GM12878 (cell line): ENCODE data around the gene METTL9. TPM values are rescaled to one million over a fixed set of nuclear protein-coding genes. Genes with fewer than 3 reads are reported as not detected.

Experiments
- BCLAF1 ChIP-seq: fragments of 450-650 bp; IDR thresholded peaks from 2 replicates; pipeline ENCODE4 v1.6.1; 2017; ENCODE audit warnings: antibody characterized with exemption, mild to moderate bottlenecking, moderate library complexity
- BHLHE40 ChIP-seq, 2 experiments: fragments of 450-650 bp in 1 of 2; IDR thresholded peaks; 2 replicates each; pipeline ENCODE4 v1.6.1; 2011 to 2017; ENCODE audit warnings: low read depth in 2 of 2, borderline replicate concordance in 1 of 2, improper control_type of control experiment in 1 of 2, low read length in 1 of 2, mild to moderate bottlenecking in 1 of 2
- CBX3 ChIP-seq: fragments of 200-600 bp; sonication (generic); IDR thresholded peaks from 2 replicates; pipeline ENCODE4 v1.6.1; 2016; ENCODE audit warnings: low read depth, borderline replicate concordance
- CHD1 ChIP-seq: IDR thresholded peaks from 2 replicates; pipeline ENCODE4 v1.6.1; 2012; ENCODE audit warnings: low read depth, low read length, improper control_type of control experiment
- CUX1 ChIP-seq: IDR thresholded peaks from 2 replicates; pipeline ENCODE4 v1.6.1; 2012; ENCODE audit warnings: improper control_type of control experiment, low read depth, low read length; ENCODE audit not compliant: insufficient replicate concordance
- HSF1 ChIP-seq: fragments of 150-350 bp; IDR thresholded peaks from 2 replicates; pipeline ENCODE4 v1.6.1; 2014; ENCODE audit warnings: mild to moderate bottlenecking, low read depth, low read length
- KAT2A ChIP-seq: conservative IDR thresholded peaks from 2 replicates; pipeline ENCODE4 v1.6.1; 2011; ENCODE audit warnings: low read depth, low read length; ENCODE audit not compliant: control insufficient read depth
- NFXL1 ChIP-seq: fragments of 450-650 bp; IDR thresholded peaks from 2 replicates; pipeline ENCODE4 v1.6.1; 2017; ENCODE audit warnings: antibody characterized with exemption, mild to moderate bottlenecking, borderline replicate concordance
- PML ChIP-seq: IDR thresholded peaks from 2 replicates; pipeline ENCODE4 v1.6.1; 2012; ENCODE audit warnings: low read length, inconsistent platforms
- RAD21 ChIP-seq: IDR thresholded peaks from 2 replicates; pipeline ENCODE4 v1.6.1; 2011; ENCODE audit warnings: mild to moderate bottlenecking, low read depth, low read length, moderate library complexity; ENCODE audit not compliant: insufficient read depth
- RFX5 ChIP-seq: IDR thresholded peaks from 2 replicates; pipeline ENCODE4 v1.6.1; 2011; ENCODE audit warnings: low read depth, low read length, improper control_type of control experiment
- SREBF1 ChIP-seq: IDR thresholded peaks from 2 replicates; pipeline ENCODE4 v1.6.1; 2012; ENCODE audit warnings: mild to moderate bottlenecking, low read length
- SUZ12 ChIP-seq: fragments of 200-600 bp; sonication (generic); IDR thresholded peaks from one replicate; pipeline ENCODE4 v1.6.1; 2018; ENCODE audit warnings: antibody characterized with exemption, mild to moderate bottlenecking; ENCODE audit not compliant: unreplicated experiment
- YBX1 ChIP-seq: fragments of 450-650 bp; IDR thresholded peaks from 2 replicates; pipeline ENCODE4 v1.6.1; 2016; ENCODE audit warnings: antibody characterized with exemption
- ZBTB11 ChIP-seq: fragments of 450-650 bp; formaldehyde crosslinking; IDR thresholded peaks from 2 replicates; pipeline ENCODE4 v1.5.0; 2022; ENCODE audit warnings: mild to moderate bottlenecking, missing genetic modification characterization
- polyA plus RNA-seq, 11 experiments: library from polyadenylated mRNA; depleted of rRNA in 4 of 11; unstranded in 6 of 11; stranded (reverse) in 5 of 11; fragments of >200 nt; fragmentation: Nextera tagmentation in 4 of 11; fragmentation: Illumina TruSeq in 1 of 11; extraction: Ambion mirVana in 4 of 11; extraction: Trizol in 1 of 11; gene quantifications; 1 replicate in 1 of 11; 2 replicates in 10 of 11; pipeline versions ENCODE4 v1.2.1 to v1.2.3, GENCODE V29; 2011 to 2016; ENCODE audit warnings: inconsistent platforms in 2 of 11, missing spikeins in 2 of 11, low read depth in 1 of 11
- total RNA-seq, 4 experiments: library from RNA; depleted of rRNA in 3 of 4; stranded (reverse); fragments of >200 nt in 3 of 4; fragmentation: Illumina TruSeq in 1 of 4; extraction: Trizol in 1 of 4; gene quantifications; 2 replicates each; pipeline versions ENCODE4 v1.2.1 to v1.2.3, GENCODE V29; 2013 to 2021

The METTL9 gene
- total and polyA plus RNA-seq, 10 of the 15 experiments (the other 5 are each of a cell fraction or from before 2014, with no cell fraction given): 19.4 to 119 (median 101) TPM

GRCh38 chr16:21599122-21600030, at the start of gene METTL9 (continued):
- TF ChIP-seq CUX1: no peak
- no peak for TF ChIP-seq YBX1
- no peak for TF ChIP-seq KAT2A
- TF ChIP-seq HSF1: peak; percentile 62; the same call in 1 of the 2 replicates
- no peak for TF ChIP-seq CHD1
- no peak for TF ChIP-seq SUZ12
- TF ChIP-seq BHLHE40 (IDR thresholded peaks at IDR 0.05; ENCODE audit: borderline replicate concordance in 1 of 2, low read depth in 2 of 2, low read length in 1 of 2): peak in 1 of 2 experiments; percentile 70; a peak in 3 of 4 replicates
- TF ChIP-seq RFX5: peak; percentile 48; the same call in 1 of the 2 replicates
- TF ChIP-seq ZBTB11 (CRISPR knock-in tag): peak; percentile 94
- TF ChIP-seq RAD21: no peak
- peak; percentile 80; the same call in 1 of the 2 replicates for TF ChIP-seq NFXL1
- 0 out of 2 replicates have a peak, but pooled peaks have one; percentile 32 for TF ChIP-seq BCLAF1
- peak; percentile 50; the same call in 1 of the 2 replicates for TF ChIP-seq SREBF1
- no peak for TF ChIP-seq CBX3
- peak; percentile 95 for TF ChIP-seq PML
